Measurements from ENCODE around the gene UPF3A.

UPF3A gene

GRCh38 chr13:114279758-114280355 lies 1.5 kb upstream of the UPF3A start:
- TF ChIP-seq EP300 (IDR thresholded peaks at IDR 0.05; ENCODE audit: borderline replicate concordance) = no peak
- no peak for TF ChIP-seq EGR1 (IDR thresholded peaks at IDR 0.05)
- TF ChIP-seq REST (IDR thresholded peaks at IDR 0.05; ENCODE audit: low read depth) = no peak
- no peak for TF ChIP-seq NFIC (IDR thresholded peaks at IDR 0.05)
- no peak for TF ChIP-seq FOXM1 (IDR thresholded peaks at IDR 0.05; ENCODE audit: borderline replicate concordance, low read depth)
- TF ChIP-seq, protein P1, sequence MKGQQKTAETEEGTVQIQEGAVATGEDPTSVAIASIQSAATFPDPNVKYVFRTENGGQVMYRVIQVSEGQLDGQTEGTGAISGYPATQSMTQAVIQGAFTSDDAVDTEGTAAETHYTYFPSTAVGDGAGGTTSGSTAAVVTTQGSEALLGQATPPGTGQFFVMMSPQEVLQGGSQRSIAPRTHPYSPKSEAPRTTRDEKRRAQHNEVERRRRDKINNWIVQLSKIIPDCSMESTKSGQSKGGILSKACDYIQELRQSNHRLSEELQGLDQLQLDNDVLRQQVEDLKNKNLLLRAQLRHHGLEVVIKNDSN (IDR thresholded peaks at IDR 0.05) = no peak
- TF ChIP-seq YY1 (IDR thresholded peaks at IDR 0.05; ENCODE audit: low read depth) = no peak
- no peak for TF ChIP-seq TEAD4 (IDR thresholded peaks at IDR 0.05)
- TF ChIP-seq, protein P2, sequence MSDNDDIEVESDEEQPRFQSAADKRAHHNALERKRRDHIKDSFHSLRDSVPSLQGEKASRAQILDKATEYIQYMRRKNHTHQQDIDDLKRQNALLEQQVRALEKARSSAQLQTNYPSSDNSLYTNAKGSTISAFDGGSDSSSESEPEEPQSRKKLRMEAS (IDR thresholded peaks at IDR 0.05) = no peak
- no peak for TF ChIP-seq RAD21 (IDR thresholded peaks at IDR 0.05; ENCODE audit: low read depth)
- TF ChIP-seq CREB1 (IDR thresholded peaks at IDR 0.05; ENCODE audit: low read depth) = no peak
- no peak for TF ChIP-seq TAF1 (IDR thresholded peaks at IDR 0.05; ENCODE audit: low read depth)
- TF ChIP-seq ZBTB7A (IDR thresholded peaks at IDR 0.05; ENCODE audit: low read depth) = no peak
- TF ChIP-seq TCF12 (IDR thresholded peaks at IDR 0.05; ENCODE audit: low read depth) = no peak
- no peak for TF ChIP-seq CEBPB (IDR thresholded peaks at IDR 0.05)

GRCh38 chr13:114282041-114282670 lies 755 bp downstream of the UPF3A start:
- TF ChIP-seq EP300 (IDR thresholded peaks at IDR 0.05; ENCODE audit: borderline replicate concordance) = 0 out of 2 replicates have a peak, but pooled peaks have one; percentile 16
- TF ChIP-seq TCF12 (IDR thresholded peaks at IDR 0.05; ENCODE audit: low read depth) = peak; percentile 58; the same call in 1 of the 2 replicates
- peak; percentile 32 for TF ChIP-seq TEAD4 (IDR thresholded peaks at IDR 0.05)
- TF ChIP-seq YY1 (IDR thresholded peaks at IDR 0.05; ENCODE audit: low read depth) = no peak
- TF ChIP-seq FOXM1 (IDR thresholded peaks at IDR 0.05; ENCODE audit: borderline replicate concordance, low read depth) = peak; percentile 17; the same call in 1 of the 2 replicates
- TF ChIP-seq, protein P2 (IDR thresholded peaks at IDR 0.05) = no peak; the same call in none of the 2 replicates
- TF ChIP-seq REST (IDR thresholded peaks at IDR 0.05; ENCODE audit: low read depth) = no peak

GRCh38 chr13:114283576-114283975 lies 2.2 kb downstream of the UPF3A start:
- TF ChIP-seq EGR1 (IDR thresholded peaks at IDR 0.05) = no peak
- no peak for TF ChIP-seq TAF1 (IDR thresholded peaks at IDR 0.05; ENCODE audit: low read depth)
- TF ChIP-seq CREB1 (IDR thresholded peaks at IDR 0.05; ENCODE audit: low read depth) = no peak
- TF ChIP-seq, protein P2 (IDR thresholded peaks at IDR 0.05) = no peak
- no peak for TF ChIP-seq NFIC (IDR thresholded peaks at IDR 0.05)
- TF ChIP-seq ZBTB7A (IDR thresholded peaks at IDR 0.05; ENCODE audit: low read depth) = no peak
- no peak for TF ChIP-seq TEAD4 (IDR thresholded peaks at IDR 0.05)
- TF ChIP-seq YY1 (IDR thresholded peaks at IDR 0.05; ENCODE audit: low read depth) = no peak
- no peak for TF ChIP-seq RAD21 (IDR thresholded peaks at IDR 0.05; ENCODE audit: low read depth)
- TF ChIP-seq TCF12 (IDR thresholded peaks at IDR 0.05; ENCODE audit: low read depth) = no peak
- TF ChIP-seq CEBPB (IDR thresholded peaks at IDR 0.05) = no peak
- no peak for TF ChIP-seq EP300 (IDR thresholded peaks at IDR 0.05; ENCODE audit: borderline replicate concordance)
- no peak for TF ChIP-seq FOXM1 (IDR thresholded peaks at IDR 0.05; ENCODE audit: borderline replicate concordance, low read depth)
- TF ChIP-seq, protein P1 (IDR thresholded peaks at IDR 0.05) = no peak
- no peak for TF ChIP-seq REST (IDR thresholded peaks at IDR 0.05; ENCODE audit: low read depth)
